HG03175 (cell line): ENCODE data around the gene KCNK15.

Source experiments
- ATAC-seq: cut with Tn5 transposase; IDR thresholded peaks from one replicate; pipeline ENCODE4 v1.9.1; 2021; ENCODE audit warnings: mild to moderate bottlenecking, moderate library complexity; ENCODE audit not compliant: unreplicated experiment

The KCNK15 gene

GRCh38 chr20:44733341-44734069 is 12.2 kb upstream of the KCNK15 start:
- no peak for ATAC-seq

- no peak for ATAC-seq
Observed at GRCh38 chr20:44734938-44735337, 10.7 kb upstream of the KCNK15 start.

- no peak for ATAC-seq
Observed at GRCh38 chr20:44735816-44736169, 9.9 kb upstream of the KCNK15 start.

GRCh38 chr20:44736170-44737021 is 9.3 kb upstream of the KCNK15 start:
- no peak for ATAC-seq

GRCh38 chr20:44737116-44737515 is 8.5 kb upstream of the KCNK15 start:
- ATAC-seq: no peak

- no peak for ATAC-seq
Observed at GRCh38 chr20:44738813-44739477, 6.7 kb upstream of the KCNK15 start.

GRCh38 chr20:44739942-44740341 is 5.7 kb upstream of the KCNK15 start:
- ATAC-seq: no peak

GRCh38 chr20:44742304-44743079 is 3.2 kb upstream of the KCNK15 start:
- no peak for ATAC-seq

GRCh38 chr20:44743080-44743701 is 2.5 kb upstream of the KCNK15 start:
- ATAC-seq: no peak

- no peak for ATAC-seq
Observed at GRCh38 chr20:44743916-44744655, 1.6 kb upstream of the KCNK15 start.

- ATAC-seq: no peak
Observed at GRCh38 chr20:44745122-44745597, 505 bp upstream of the KCNK15 start.

- no peak for ATAC-seq
Observed at GRCh38 chr20:44746367-44747165, 901 bp downstream of the KCNK15 start.

GRCh38 chr20:44747166-44748004 is 1.7 kb downstream of the KCNK15 start:
- no peak for ATAC-seq

- ATAC-seq: no peak
Observed at GRCh38 chr20:44748005-44748370, 2.3 kb downstream of the KCNK15 start.

- no peak for ATAC-seq
Observed at GRCh38 chr20:44750081-44750805, 4.6 kb downstream of the KCNK15 start.

GRCh38 chr20:44752099-44752931 is 6.7 kb downstream of the KCNK15 start:
- no peak for ATAC-seq

GRCh38 chr20:44754554-44754953 is 8.9 kb downstream of the KCNK15 start:
- ATAC-seq: no peak
